Tibial artery (tissue), 4 donors: Measurements from ENCODE around the gene ADARB1.

Source experiments
- DNase-seq, 2 donors: peaks; one replicate each; pipeline ENCODE4 v3.0.0-alpha.2; 2019
- H3K27ac ChIP-seq, 2 donors: fragments of 200-600 bp; sonication (generic) in 1 of 2; 1 replicate in 1 of 2; 2 replicates in 1 of 2; pipeline ENCODE4 v1.5.1; 2018 to 2019; ENCODE audit warnings: mild to moderate bottlenecking in 1 of 2
- H3K27me3 ChIP-seq, 2 donors: fragments of 200-600 bp; sonication (generic) in 1 of 2; one replicate each; pipeline versions ENCODE4 v1.5.1 to v1.6.0; 2016 to 2019
- H3K36me3 ChIP-seq, 3 donors: fragments of 200-600 bp; sonication (generic) in 2 of 3; one replicate each; pipeline ENCODE4 v1.5.1; 2016 to 2019; ENCODE audit warnings: mild to moderate bottlenecking in 2 of 3
- H3K4me1 ChIP-seq, 4 donors: fragments of 200-600 bp; sonication (generic) in 2 of 4; 1 replicate in 3 of 4; 2 replicates in 1 of 4; pipeline ENCODE4 v1.5.1; 2016 to 2019
- H3K4me3 ChIP-seq, 2 donors: fragments of 200-600 bp; sonication (generic) in 1 of 2; 1 replicate in 1 of 2; 2 replicates in 1 of 2; pipeline ENCODE4 v1.5.1; 2018 to 2019; ENCODE audit warnings: mild to moderate bottlenecking in 2 of 2
- H3K9me3 ChIP-seq, 3 donors: fragments of 200-600 bp; sonication (generic) in 1 of 3; one replicate each; pipeline ENCODE4 v1.5.1; 2016 to 2019
- CTCF ChIP-seq, 2 experiments: fragments of 200-600 bp in 1 of 2; fragments of 450-650 bp in 1 of 2; IDR thresholded peaks; one replicate each; pipeline ENCODE4 v1.5.1; 2017 to 2019; ENCODE audit warnings: antibody characterized with exemption in 2 of 2, mild to moderate bottlenecking in 1 of 2, moderate library complexity in 1 of 2
- intact Hi-C: fragments of 100-400 bp; cut with DNase I; formaldehyde crosslinking; loops from one replicate; pipeline ENCODE4 v1.15.0; 2023; ENCODE audit warnings: low total_unique reads

ADARB1 gene

GRCh38 chr21:45176141-45176540 lies 101.8 kb downstream of the ADARB1 start:
- no peak for TF ChIP-seq CTCF (IDR thresholded peaks at IDR 0.05)
- Histone ChIP-seq H3K27ac (no peak overlapping the region), H3K9me3 (no peaks in the 10 kb centered on the region), H3K4me3 (no peak overlapping the region), H3K27me3 (no peaks in the 10 kb centered on the region), H3K36me3 (peaks cover 62 to 76% (median 72%) of the 10 kb centered on the region in 3 donors), H3K4me1 (peaks cover 0 to 4% (median 0%) of the 10 kb centered on the region in 4 donors)
- intact Hi-C loops: no loop called here
- no peak for DNase-seq

GRCh38 chr21:45177039-45177438 lies 102.7 kb downstream of the ADARB1 start:
- no peaks in the 10 kb centered on the region for H3K27me3 ChIP-seq
- intact Hi-C loops: no loop called here
- TF ChIP-seq CTCF (IDR thresholded peaks at IDR 0.05): no peak
- no peaks in the 10 kb centered on the region for H3K4me1 ChIP-seq
- H3K9me3 ChIP-seq: no peaks in the 10 kb centered on the region
- no peak overlapping the region for H3K27ac ChIP-seq
- no peak overlapping the region for H3K4me3 ChIP-seq
- H3K36me3 ChIP-seq: peaks cover 68 to 80% (median 77%) of the 10 kb centered on the region in 3 donors
- DNase-seq: no peak

- TF ChIP-seq CTCF (IDR thresholded peaks at IDR 0.05): no peak
- no peak for DNase-seq
These were observed 103.8 kb downstream of the ADARB1 start for GRCh38 chr21:45178070-45178608.

GRCh38 chr21:45178971-45179370 lies 104.6 kb downstream of the ADARB1 start:
- Histone ChIP-seq H3K9me3 (no peaks in the 10 kb centered on the region), H3K36me3 (peaks cover 78 to 86% (median 81%) of the 10 kb centered on the region in 3 donors), H3K4me1 (no peaks in the 10 kb centered on the region), H3K4me3 (no peak overlapping the region), H3K27ac (no peak overlapping the region), H3K27me3 (no peaks in the 10 kb centered on the region)
- no peak for DNase-seq
- no peak for TF ChIP-seq CTCF (IDR thresholded peaks at IDR 0.05)
- intact Hi-C loops: no loop called here

More at GRCh38 chr21:45178070-45178608, 103.8 kb downstream of the ADARB1 start:
- no peak overlapping the region for H3K4me3 ChIP-seq
- H3K27me3 ChIP-seq: no peaks in the 10 kb centered on the region
- H3K4me1 ChIP-seq: no peaks in the 10 kb centered on the region
- intact Hi-C loops: no loop called here
- H3K9me3 ChIP-seq: no peaks in the 10 kb centered on the region
- no peak overlapping the region for H3K27ac ChIP-seq
- peaks cover 72 to 78% (median 78%) of the 10 kb centered on the region in 3 donors for H3K36me3 ChIP-seq

- Histone ChIP-seq H3K4me3 (no peak overlapping the region), H3K27ac (no peak overlapping the region), H3K36me3 (peaks cover 86 to 93% (median 89%) of the 10 kb centered on the region in 3 donors), H3K4me1 (no peaks in the 10 kb centered on the region), H3K9me3 (no peaks in the 10 kb centered on the region), H3K27me3 (no peaks in the 10 kb centered on the region)
- no peak for TF ChIP-seq CTCF (IDR thresholded peaks at IDR 0.05)
- intact Hi-C loops: no loop called here
- no peak for DNase-seq
These were observed 105.3 kb downstream of the ADARB1 start for GRCh38 chr21:45179568-45180245.
